Measurements from ENCODE around the gene TP63.

DNA sequence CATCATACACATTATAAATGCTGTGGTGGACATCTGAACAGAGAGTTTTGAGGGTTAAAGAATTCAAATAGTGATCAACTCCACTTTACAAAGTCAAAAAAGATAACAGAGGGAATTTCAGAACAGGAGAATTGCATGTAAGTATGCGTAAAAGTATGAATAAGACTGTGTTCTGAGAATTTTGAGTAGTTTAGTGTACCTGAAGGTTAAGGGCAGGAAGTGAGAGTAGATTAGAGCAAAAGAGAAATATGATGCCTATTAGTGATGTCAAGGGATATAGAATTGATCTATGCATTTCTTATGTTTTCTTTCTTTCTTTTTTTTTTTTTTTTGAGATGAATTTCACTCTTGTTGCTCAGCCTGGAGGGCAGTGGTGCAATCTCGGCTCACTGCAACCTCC lies 53.1 kb downstream of the TP63 start:
- TF ChIP-seq, protein P1, sequence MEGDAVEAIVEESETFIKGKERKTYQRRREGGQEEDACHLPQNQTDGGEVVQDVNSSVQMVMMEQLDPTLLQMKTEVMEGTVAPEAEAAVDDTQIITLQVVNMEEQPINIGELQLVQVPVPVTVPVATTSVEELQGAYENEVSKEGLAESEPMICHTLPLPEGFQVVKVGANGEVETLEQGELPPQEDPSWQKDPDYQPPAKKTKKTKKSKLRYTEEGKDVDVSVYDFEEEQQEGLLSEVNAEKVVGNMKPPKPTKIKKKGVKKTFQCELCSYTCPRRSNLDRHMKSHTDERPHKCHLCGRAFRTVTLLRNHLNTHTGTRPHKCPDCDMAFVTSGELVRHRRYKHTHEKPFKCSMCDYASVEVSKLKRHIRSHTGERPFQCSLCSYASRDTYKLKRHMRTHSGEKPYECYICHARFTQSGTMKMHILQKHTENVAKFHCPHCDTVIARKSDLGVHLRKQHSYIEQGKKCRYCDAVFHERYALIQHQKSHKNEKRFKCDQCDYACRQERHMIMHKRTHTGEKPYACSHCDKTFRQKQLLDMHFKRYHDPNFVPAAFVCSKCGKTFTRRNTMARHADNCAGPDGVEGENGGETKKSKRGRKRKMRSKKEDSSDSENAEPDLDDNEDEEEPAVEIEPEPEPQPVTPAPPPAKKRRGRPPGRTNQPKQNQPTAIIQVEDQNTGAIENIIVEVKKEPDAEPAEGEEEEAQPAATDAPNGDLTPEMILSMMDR (IDR thresholded peaks at IDR 0.05): no peak
- TF ChIP-seq POLR2A (IDR thresholded peaks at IDR 0.05): no peak
- TF ChIP-seq POLR2AphosphoS5 (IDR thresholded peaks at IDR 0.05): no peak
